Astrocyte (in vitro differentiated cells and primary cell): Measurements from ENCODE around the gene POMGNT1.

ENCODE experiments used
- EZH2 ChIP-seq: IDR thresholded peaks from 2 replicates; pipeline ENCODE4 v1.6.1; 2012; ENCODE audit warnings: mild to moderate bottlenecking, low read length, inconsistent platforms; ENCODE audit not compliant: insufficient read depth
- TF ChIP-seq, protein P1 (sequence below): IDR thresholded peaks from 2 replicates; pipeline ENCODE4 v1.5.1; 2011; ENCODE audit warnings: low read depth, mild to moderate bottlenecking, inconsistent platforms, low read length, moderate library complexity; ENCODE audit not compliant: insufficient read depth

GRCh38 chr1:46191033-46191701 is 7.1 kb downstream of the POMGNT1 start:
- TF ChIP-seq, protein P1, sequence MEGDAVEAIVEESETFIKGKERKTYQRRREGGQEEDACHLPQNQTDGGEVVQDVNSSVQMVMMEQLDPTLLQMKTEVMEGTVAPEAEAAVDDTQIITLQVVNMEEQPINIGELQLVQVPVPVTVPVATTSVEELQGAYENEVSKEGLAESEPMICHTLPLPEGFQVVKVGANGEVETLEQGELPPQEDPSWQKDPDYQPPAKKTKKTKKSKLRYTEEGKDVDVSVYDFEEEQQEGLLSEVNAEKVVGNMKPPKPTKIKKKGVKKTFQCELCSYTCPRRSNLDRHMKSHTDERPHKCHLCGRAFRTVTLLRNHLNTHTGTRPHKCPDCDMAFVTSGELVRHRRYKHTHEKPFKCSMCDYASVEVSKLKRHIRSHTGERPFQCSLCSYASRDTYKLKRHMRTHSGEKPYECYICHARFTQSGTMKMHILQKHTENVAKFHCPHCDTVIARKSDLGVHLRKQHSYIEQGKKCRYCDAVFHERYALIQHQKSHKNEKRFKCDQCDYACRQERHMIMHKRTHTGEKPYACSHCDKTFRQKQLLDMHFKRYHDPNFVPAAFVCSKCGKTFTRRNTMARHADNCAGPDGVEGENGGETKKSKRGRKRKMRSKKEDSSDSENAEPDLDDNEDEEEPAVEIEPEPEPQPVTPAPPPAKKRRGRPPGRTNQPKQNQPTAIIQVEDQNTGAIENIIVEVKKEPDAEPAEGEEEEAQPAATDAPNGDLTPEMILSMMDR = no peak
- TF ChIP-seq EZH2 = no peak
